Stromal cell of bone marrow (primary cell): ENCODE data around the gene DDIT3.

Experiments
- DNase-seq: peaks from one replicate; pipeline ENCODE4 v3.0.0-alpha.2; 2012; ENCODE audit warnings: low read depth

The DDIT3 gene

DNA sequence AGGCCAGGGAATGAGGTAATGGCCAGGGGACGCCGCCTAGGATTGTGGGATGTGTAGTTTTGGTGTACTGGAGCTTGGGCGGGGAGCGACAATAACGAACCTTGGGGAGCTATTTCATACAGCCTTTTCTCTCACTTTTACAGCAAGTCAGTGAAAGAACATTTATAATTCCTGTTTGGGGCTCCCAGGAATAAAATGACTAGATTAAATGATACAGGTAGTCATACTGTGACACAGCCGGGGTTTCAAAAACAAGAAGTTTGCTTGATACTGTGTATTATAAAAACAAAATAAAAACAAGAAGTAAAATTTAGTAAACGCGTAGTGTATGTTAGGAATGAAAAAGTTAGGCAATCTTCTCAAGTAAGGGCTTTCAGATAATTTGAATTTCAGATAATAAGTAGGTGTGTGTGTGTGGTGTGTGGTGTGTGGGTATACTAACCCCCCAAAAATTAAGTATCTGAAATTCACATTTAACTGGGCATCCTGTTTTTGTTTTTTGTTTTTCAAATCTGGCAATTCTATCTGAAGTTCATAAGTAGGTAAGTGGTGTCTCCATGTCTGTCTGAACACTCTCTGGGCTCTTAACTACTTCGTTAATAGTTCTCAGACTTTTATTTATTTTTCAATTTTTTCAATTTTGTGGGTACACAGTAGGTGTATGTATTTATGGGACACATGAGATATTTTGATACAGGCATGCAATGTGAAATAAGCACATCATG lies 27.1 kb upstream of the DDIT3 start:
- DNase-seq = no peak

DNA sequence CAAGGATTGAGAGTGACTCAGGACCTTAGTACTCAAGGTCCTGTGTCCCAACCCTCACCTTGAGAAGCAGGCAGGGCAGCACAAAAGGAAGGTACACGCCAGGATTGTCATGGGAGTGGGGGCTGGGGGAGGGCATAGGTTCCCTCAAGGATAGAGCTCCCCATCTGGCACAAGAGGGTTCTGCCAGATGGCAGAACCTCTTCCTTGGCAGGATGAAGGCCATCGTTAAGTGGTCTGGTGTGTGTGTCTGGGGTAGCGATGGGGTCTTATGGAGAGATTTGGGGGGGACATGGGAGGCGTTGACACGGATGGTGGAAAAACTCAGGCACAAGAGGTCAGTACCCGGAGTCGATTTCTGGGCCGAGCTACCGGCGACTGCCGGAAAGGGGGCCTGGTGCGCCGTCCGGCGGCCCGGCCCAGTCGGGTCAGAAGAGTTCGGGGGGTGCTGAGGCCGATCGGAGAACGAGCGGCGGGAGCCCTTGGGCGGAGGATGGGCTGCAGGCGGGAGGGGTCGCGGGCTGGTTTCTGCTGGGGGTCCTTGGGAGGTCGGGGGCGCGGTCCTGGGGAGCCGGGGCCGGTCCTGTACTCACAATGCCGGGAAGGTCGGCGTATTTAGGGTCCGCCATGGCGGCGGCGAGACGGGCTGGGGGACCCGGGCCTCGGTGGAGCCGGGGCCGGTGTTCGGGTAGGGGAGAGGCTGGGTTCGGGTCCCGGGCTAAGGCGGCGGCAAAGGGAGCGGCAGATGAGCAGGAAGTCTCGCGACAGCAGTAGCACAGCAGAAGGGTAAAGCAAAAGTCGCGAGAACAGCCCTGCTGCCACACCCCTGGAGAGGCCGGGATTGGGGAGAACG lies 26.3 kb upstream of the DDIT3 start, which contains the start of gene DCTN2:
DCTN2 (minus strand) TSS at position 755 of the 850 bp plus-strand sequence; CDS start at position 626, 129 bp downstream.
- DNase-seq = peak; percentile 96

DNA sequence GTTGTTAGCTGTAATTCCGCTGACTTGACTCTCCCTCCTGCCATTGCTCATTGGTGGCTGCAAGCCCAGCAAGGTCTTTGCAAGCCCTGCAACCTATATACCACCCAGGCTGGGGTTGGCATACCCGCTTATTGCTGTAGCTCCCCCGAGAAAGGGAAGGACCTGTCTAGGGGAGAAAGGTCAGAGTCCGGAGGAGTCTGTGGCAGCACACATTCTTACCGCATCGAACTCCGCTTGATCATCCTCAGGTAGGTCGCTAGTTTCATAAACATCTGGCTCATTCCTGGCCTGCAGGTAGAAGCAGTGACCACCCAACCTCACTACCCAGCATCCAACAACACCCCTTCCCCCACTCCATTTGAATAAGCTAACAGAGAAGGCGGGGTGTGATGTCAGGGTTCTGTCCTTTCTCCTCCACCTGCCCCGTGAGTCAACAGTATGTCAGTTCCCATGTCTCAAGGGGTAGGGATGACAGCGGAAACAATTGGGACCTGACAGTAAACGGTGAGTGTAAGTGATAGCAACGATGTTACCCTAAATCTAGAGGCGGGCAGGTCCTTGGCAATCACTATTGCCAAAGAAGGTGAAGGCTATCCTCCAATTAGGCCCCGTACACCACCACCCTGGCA lies 25.6 kb upstream of the DDIT3 start:
- DNase-seq = no peak

DNA sequence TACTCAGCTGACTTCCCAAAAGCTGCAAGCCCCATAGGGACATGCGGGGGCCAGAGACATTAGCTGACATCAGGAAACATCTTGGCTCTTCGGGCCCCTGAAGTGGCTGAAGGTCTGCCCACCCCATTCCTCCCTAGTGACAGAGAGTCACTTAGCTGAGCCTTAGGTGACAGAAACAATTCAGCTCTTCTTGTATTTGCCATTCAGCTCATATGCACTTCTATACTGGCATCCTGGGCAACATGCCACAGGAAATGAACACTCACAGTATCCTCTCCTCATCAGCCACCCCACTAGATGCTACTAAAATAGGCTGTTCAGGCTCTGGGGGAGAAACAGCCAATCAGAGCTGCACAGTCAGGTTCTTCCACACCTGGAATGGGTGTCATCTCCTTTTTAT lies 23.3 kb upstream of the DDIT3 start:
- peak; percentile 24 for DNase-seq

DNA sequence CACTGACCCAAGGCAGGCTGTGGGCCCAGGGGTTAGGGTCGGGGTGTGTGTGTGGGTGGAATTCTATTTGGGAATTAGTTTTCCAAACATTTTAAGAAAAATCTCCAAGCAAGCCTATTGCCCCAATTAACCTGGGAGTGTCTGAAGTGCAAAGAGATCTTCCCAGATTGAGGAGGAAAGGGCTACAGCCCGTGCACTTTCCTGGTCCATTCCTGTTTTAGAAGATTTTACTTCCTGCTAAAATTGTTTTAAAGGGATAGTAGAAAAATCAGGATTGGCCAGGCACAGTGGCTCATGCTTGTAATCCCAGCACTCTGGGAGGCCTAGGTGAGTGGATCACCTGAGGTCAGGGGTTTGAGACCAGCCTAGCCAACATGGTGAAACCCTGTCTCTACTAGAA lies 21.4 kb upstream of the DDIT3 start:
- DNase-seq = no peak

DNA sequence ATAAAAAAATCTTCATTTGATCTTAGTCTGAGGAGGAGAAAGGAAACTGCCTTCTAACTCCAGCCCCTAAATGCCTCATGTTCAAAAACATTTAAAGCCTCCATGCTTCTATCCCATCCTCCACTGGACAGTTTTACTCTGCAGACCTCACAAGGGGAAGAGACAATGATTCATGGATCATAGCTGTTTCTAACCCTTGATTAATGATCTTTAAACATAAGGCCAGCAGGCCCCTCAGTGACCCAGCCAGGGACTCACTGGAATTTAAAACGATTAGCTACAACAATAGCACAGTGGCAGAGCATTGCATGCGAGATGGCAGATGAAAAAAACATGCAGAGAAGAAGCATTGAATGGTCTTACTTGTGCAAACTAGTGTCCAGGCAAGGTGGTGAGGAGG lies 20.7 kb upstream of the DDIT3 start:
- no peak for DNase-seq

DNA sequence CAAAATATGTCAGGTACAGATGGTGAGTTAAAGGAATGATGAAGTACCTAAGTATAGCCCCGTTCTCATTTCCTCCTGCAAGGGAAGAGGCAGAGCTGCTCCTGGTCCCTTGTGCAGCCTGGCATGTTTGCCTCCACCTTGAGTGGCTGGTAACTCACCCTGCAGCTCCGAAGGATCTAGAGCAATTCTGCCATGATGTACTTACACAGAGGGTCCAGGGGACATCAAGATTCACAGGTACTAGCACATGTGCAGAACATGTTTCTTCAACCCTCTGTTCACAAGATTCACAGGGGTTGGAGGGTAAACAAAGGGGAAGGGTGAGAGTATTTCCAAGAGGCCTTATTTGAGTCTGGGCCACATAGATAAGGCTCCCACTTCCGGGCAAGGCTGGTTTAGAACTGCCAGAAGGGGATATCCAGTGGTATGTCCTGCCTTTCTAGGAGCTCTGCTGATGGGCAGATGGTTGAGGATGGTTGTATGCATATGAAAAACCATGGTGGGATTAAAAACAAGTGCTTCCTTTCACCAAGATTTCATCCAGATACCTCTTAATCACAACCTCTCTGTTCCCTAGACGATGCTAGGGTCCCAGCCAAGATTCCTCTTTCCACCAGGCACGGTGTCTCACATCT lies 18.9 kb upstream of the DDIT3 start:
- no peak for DNase-seq

DNA sequence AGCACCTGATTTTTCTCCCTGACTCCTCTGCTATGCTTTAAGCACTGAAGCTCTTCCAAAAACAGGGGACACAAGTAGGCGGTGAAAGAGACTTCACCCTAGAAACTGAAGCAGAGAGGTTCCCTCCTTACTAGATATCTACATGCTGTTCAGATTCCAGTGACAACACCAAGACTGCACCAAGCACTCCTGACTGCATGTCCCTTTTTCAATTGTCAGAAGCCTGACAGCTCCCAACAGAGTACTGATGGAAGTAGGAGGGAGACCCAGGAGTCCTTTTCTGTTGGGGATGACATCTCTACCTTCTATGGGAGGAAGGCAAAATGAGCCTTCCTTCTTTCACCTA lies 16.3 kb upstream of the DDIT3 start:
- DNase-seq = no peak

DNA sequence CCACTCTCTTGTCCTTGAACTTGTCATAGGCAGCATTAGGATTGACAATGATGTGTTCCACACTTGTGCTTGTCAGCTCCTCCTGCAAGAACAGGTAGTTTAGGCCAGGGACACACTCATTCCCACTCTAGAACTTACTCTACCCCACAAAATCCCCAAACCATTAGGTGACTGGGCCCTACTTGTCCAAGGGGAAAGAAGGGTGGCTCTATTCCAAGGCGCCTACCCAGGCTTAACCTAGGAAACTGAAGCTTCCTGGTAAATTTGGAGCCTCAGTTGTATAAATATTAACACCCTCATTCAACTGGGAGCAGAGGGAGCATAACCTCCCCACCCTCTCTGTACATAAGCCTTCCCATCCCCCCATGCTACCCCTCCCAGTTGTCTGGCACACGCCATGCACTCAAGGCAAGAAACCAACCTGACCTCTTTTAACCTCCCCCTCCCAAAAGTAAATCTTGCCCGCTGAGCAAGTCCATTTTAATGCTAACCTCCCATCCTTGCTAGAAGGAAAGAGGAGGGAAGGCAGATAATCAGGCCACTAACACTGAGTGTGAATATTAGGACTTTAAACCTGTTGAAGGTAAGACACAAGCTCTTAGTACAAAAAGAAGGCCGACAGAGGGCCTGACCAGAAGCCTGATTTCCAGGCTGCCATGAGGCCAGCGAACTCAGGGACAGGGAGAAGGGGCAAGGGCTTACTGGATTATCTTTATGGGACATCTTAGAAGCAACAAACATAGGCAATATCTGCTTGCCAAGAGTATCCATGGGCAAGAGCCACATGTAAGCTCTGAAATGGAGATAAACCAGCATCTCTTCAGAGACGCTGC lies 15.7 kb upstream of the DDIT3 start:
- no peak for DNase-seq

DNA sequence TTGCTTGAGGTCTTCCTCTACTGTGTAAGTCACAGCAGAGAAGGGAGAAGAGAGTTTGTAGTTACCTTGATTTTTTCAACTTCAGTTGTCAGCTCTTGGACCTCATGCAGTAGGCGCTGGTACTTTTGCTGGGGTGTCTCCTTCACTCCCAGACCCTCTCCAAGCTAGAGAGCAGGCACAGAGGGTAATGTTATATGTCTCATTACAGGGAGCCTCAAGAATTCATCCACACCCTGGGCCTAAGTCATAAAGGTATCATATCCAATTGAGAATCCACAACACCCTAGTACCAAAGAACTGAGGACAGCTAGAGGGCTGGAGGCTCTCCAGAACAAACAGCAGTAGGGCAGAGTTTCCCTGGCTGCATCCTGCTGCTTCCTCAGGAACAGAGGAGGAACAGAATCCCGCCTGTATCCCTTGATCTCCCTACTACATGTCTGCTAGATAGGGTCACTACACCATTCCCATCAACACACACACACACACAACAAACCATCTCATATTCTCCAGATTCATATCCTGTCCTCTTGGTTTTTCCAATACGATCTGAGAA lies 14.8 kb upstream of the DDIT3 start:
- no peak for DNase-seq

DNA sequence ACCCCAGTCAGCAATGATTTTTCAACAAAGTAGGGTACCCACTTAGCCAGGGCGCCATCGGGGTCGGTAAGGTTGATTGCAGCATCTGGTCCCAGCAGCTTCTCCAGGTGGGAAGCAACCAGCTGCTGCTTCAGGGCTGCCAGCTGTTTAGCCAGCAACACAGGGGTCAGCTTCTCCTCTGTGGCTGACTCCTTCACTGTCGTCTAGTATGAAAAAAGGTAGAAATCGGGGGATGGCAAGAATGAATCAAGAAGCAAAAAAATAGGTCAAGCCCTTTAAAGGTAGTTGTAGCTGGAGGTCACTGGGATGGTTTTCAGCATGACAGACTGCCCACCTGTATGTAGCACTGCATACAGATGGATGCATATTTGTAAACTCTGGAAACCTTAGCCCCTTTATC lies 13.9 kb upstream of the DDIT3 start:
- no peak for DNase-seq

DNA sequence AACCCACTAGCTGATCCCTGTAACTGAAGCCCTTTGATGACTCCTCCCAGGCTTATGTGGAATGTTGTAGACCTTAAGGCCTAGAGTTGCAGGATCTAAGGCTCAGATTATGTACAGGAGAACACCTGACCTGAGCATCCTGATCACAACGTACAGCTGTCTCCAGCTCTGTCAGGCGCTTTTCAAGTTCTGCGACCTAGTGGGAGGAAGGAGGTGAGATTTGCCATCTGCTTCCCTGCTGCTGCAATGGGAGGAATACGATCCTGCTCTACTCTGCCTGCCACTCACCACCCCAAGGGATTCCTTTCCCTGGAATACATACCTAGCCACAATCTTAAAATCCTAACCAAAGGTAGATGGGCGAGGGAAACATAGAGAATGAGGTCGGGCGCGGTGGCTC lies 12.8 kb upstream of the DDIT3 start:
- DNase-seq = no peak

DNA sequence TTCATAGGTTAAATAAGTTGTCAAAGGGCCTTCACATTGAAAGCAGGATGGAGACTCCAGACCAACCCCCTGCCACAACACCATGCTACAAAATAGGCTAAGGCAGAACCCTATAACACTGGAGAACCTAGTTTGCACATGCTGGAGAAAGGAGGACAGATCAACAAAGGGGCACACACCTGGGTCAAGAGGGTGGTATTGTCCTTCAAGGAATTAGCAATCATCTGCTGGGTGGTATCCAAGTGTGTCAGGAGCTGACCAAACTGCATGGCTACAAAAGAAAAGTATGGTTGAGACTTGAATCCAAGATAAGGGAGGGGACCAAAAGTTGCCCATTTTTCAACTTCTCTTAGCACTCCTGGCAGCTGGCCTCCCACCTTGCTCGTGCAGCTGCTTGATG lies 11.5 kb upstream of the DDIT3 start:
- DNase-seq = no peak

DNA sequence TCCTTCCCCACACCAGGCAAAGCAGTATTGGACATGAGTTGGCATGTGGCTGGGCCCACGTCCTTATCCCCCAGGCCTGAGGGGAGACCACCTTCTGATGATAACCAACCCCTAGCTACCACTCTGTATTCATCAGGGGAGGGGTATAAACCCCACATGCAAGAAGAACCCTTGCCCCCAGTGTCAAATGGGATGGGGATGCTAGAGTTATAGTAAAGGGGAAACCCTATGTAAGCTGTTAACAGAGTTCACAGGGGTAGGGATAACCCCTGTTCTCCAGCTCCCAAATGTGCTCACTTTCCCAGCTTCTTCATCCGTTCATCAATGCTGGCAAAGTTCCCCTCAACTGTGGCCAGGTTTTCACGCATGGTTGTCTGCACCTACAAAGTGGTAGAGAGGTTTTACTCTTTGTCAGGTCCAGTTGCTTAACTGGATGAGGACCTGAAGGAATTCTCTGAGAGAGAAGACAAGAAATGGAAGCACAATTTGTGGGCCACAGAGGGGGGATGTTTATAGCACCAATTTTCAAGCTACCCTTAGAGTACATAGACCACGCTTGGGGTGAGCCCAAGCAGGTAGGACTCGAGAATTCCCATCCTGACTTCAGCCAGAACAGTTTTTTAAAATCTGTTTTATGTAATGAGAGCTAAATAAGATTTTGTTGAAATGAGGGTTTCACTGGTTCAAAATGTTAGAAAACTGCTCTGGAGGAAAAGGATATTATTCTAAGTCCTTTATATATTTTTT lies 10.3 kb upstream of the DDIT3 start:
- DNase-seq = no peak

DNA sequence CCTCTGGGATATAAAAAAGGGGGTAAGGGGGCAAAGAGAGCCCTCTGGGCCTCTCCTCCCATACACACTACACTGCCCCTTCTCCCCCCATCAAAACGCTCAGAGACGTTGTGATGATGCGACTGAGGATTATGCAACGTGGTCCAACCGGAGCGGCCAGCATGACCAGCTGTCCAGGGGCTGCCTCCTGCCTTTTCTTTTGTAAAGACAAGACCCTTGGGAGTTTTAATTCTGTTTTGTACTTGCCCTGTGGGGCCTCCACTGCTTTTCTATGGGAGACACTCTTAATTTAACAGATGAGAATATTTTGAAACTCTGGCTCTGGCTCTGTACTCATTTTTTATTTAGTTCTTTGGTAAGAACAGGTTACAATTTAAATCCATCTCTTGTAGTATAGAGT lies 9.5 kb upstream of the DDIT3 start:
- DNase-seq = no peak

DNA sequence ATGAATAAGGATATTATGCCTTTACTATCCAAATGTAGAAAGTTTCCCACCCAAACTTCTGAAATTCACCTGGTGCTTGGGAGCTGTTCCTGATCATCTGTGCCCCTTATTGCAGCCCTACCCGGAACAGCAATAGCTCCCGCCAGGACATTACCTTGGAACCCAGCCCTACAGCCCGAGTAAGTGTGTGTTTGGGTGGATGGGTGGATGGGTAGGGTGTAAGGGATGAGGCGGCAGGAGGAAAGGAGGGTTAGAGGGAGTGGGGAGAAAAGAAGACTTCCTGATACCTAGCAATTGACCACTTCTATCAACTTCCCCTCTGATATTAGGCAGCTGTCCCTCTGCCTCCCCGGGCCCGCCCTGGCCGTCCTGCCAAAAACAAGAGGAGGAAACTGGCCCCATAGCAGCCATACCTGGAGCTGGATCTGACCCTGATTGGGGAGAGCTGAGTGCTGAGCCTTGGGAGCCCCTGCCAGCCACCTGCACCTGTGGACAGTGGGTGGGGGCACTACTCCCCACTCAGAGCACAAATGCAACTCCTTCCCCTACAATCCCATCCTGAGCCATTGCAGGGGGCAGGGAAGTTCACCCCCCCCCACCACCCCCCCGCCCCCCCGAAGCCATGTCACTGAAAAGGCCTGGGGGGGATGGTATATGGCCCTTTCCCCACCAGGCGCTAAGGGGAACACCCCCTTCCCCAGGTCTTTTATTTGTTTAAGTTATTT lies 8.7 kb upstream of the DDIT3 start:
- DNase-seq = no peak

DNA sequence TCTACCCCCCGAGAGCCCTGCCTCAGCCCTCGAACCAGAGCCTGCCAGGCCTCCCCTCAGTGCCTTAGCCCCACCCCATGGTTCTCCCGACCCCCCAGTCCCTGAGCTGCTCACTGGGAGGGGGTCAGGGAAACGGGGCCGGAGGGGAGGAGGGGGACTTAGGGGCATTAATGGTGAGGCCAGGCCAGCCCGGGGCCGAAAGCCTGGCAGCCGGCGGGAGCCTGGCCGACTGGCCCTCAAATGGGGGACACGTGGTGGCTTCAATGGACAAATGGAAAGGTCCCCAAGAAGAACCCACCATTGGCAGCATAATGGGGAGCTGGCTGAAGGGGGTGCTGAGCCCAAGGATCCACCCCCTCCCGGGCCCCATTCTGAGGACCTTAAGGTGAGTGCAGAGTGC lies 7.9 kb upstream of the DDIT3 start:
- DNase-seq = no peak

DNA sequence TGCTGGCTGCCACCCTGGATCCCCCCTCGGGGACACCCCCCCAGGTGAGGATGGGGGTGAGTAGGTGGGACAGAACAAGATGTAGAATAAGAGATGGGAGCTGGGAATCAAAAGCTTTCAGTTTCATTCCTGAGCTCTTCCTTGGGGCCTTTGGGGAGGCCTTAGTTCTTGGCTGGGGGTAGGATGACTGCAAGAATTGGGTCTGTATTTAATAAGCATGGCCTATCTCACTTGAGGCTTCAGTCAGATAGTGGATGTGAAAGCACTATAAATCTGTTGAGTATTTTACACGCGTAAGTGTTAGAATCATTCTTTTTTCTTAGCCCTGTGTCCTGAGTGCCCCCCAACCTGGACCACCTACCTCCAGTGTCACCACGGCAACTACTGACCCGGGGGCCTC lies 6.9 kb upstream of the DDIT3 start:
- no peak for DNase-seq

DNA sequence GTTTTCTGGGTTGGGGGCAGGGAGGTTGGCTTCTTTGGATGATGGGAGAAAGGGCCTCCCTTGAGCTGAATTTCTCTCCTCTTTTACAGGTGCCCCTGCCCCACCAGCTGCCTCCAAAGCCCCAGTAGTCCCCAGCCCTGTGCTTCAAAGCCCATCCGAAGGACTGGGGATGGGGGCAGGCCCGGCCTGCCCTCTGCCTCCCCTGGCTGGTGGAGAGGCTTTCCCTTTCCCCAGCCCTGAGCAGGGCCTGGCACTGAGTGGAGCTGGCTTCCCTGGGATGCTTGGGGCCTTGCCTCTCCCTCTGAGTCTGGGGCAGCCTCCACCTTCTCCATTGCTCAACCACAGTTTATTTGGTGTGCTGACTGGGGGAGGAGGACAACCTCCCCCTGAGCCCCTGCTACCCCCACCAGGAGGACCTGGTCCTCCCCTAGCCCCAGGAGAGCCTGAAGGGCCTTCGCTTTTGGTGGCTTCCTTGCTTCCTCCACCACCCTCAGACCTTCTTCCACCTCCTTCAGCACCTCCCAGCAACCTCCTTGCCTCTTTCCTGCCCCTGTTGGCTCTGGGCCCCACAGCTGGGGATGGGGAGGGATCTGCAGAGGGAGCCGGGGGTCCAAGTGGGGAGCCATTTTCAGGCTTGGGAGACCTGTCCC lies 6.3 kb upstream of the DDIT3 start:
- DNase-seq = no peak
